DND-41 (cell line): ENCODE measurements around the gene NPAS2.

ENCODE experiments used
- ATAC-seq: fragments of 200-7000 bp; cut with Tn5 transposase; 3 replicates; pipeline ENCODE4 v1.9.1; 2021; ENCODE audit warnings: low read depth; ENCODE audit not compliant: insufficient read depth
- DNase-seq: peaks from one replicate; pipeline ENCODE4 v3.0.0-alpha.2; 2020
- H2AFZ ChIP-seq: 2 replicates; pipeline ENCODE4 v1.6.0; 2012; ENCODE audit warnings: low read depth, low read length
- H3K27ac ChIP-seq: 2 replicates; pipeline ENCODE4 v1.5.1; 2012; ENCODE audit warnings: low read length, inconsistent platforms
- H3K27me3 ChIP-seq: fragments of 200-600 bp; sonication (generic); 2 replicates; pipeline ENCODE4 v1.6.0; 2012; ENCODE audit warnings: low read length, mild to moderate bottlenecking, inconsistent platforms; ENCODE audit not compliant: insufficient read depth, poor library complexity
- H3K36me3 ChIP-seq: 2 replicates; pipeline ENCODE4 v1.5.1; 2012; ENCODE audit warnings: low read length, inconsistent platforms; ENCODE audit not compliant: insufficient read depth
- H3K4me1 ChIP-seq: 2 replicates; pipeline ENCODE4 v1.5.1; 2012; ENCODE audit warnings: mild to moderate bottlenecking, low read length; ENCODE audit not compliant: insufficient read depth
- H3K4me2 ChIP-seq: 2 replicates; pipeline ENCODE4 v1.6.0; 2012; ENCODE audit warnings: mild to moderate bottlenecking, moderate library complexity, low read length, inconsistent platforms; ENCODE audit not compliant: insufficient read depth
- H3K4me3 ChIP-seq, 2 experiments: fragments of 200-600 bp in 1 of 2; shearing (Covaris generic) in 1 of 2; 2 replicates each; pipeline ENCODE4 v1.5.1; 2012 to 2016; ENCODE audit warnings: inconsistent platforms in 2 of 2, low read length in 2 of 2, mild to moderate bottlenecking in 2 of 2, low read depth in 1 of 2, moderate library complexity in 1 of 2
- H3K79me2 ChIP-seq: 2 replicates; pipeline ENCODE4 v1.6.0; 2012; ENCODE audit warnings: low read length, inconsistent platforms; ENCODE audit not compliant: insufficient read depth
- H3K9ac ChIP-seq: 2 replicates; pipeline ENCODE4 v1.6.0; 2012; ENCODE audit warnings: low read depth, mild to moderate bottlenecking, inconsistent platforms, low read length, moderate library complexity
- H3K9me3 ChIP-seq: 2 replicates; pipeline ENCODE4 v1.5.1; 2012; ENCODE audit warnings: low read length, moderate library complexity, mild to moderate bottlenecking, inconsistent platforms; ENCODE audit not compliant: insufficient read depth, severe bottlenecking
- H4K20me1 ChIP-seq: 2 replicates; pipeline ENCODE4 v1.6.0; 2012; ENCODE audit warnings: low read length; ENCODE audit not compliant: insufficient read depth
- EZH2 ChIP-seq: IDR thresholded peaks from 3 replicates; pipeline ENCODE4 v1.6.1; 2012; ENCODE audit warnings: borderline replicate concordance, low read depth, mild to moderate bottlenecking, moderate library complexity, low read length, inconsistent platforms; ENCODE audit not compliant: severe bottlenecking
- TF ChIP-seq, protein P1 (sequence below): IDR thresholded peaks from 2 replicates; pipeline ENCODE4 v1.5.1; 2012; ENCODE audit warnings: borderline replicate concordance, low read length, moderate library complexity, mild to moderate bottlenecking; ENCODE audit not compliant: poor library complexity, severe bottlenecking; ENCODE audit errors: extremely low read depth

The NPAS2 gene

DNA sequence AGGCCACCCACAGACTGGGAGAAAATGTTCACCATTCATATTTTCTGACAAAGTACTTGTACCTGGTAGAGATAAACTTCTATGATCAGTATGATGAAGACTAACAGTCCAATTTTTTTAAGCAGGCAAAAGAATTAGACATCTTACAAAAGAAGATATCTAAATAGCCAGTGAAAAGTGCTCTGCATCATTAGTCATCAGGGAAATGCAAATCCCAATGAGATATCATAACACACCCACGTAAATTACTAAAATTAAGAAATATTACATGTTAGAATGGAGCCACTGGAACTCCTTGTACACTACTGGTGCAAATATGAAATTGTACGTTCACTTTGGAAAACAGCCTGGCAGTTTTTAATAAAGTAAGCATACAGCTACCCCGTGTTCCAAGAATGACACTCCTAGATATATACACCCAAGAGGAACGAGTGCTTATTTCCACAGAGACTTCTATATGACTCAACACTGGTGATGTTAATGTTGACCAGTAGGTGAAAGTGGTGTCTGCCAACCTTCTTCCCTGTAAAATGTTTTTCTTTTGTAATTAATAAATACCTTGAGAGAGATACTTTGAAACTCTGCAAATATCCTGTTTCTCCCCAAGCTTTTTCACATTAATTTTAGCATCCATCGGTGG is 80.3 kb downstream of the NPAS2 start:
- H2AFZ ChIP-seq, result no peak overlapping the region

DNA sequence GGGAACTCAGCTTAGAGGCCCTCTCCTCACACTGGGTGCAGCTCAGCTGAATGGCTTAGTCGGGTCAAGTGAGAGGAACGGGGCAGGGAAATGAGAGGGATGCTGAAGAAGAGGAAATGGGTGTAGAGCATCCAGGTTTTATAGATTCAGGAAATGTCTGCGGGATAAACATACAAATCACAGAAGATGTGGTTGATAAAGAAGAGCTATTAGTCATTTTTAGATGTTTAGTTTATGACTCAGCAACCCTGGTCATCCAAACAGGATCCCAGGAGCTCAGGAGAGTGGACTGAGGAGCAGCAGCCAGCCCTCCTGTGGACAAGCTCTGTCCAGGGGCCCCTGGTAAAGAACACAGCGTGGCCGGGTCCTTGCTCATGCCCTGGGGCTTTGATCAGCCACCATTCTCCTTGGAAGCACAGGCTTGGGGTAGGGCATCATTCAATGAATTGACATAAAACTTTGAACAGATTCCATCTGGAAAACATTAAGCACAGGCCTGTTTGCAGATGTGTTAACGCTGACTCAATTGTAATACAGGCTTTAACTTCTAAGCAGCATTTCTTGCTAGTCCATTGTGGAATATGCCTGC is 83.0 kb downstream of the NPAS2 start:
- Histone ChIP-seq H3K36me3 (no peaks in the 10 kb centered on the region), H3K27ac (no peak overlapping the region), H3K4me2 (no peak overlapping the region), H4K20me1 (no peaks in the 10 kb centered on the region), H3K4me1 (no peaks in the 10 kb centered on the region), H3K4me3 (no peak overlapping the region), H2AFZ (no peak overlapping the region), H3K9me3 (no peaks in the 10 kb centered on the region), H3K27me3 (peaks cover 2% of the 10 kb centered on the region), H3K9ac (no peak overlapping the region), H3K79me2 (no peaks in the 10 kb centered on the region)
- DNase-seq, result no peak
- ATAC-seq, result no peak
- TF ChIP-seq, protein P1, sequence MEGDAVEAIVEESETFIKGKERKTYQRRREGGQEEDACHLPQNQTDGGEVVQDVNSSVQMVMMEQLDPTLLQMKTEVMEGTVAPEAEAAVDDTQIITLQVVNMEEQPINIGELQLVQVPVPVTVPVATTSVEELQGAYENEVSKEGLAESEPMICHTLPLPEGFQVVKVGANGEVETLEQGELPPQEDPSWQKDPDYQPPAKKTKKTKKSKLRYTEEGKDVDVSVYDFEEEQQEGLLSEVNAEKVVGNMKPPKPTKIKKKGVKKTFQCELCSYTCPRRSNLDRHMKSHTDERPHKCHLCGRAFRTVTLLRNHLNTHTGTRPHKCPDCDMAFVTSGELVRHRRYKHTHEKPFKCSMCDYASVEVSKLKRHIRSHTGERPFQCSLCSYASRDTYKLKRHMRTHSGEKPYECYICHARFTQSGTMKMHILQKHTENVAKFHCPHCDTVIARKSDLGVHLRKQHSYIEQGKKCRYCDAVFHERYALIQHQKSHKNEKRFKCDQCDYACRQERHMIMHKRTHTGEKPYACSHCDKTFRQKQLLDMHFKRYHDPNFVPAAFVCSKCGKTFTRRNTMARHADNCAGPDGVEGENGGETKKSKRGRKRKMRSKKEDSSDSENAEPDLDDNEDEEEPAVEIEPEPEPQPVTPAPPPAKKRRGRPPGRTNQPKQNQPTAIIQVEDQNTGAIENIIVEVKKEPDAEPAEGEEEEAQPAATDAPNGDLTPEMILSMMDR, result no peak
- TF ChIP-seq EZH2, result no peak

More for the DNA sequence above, 80.3 kb downstream of the NPAS2 start:
- no peak overlapping the region for H3K9ac ChIP-seq
- H3K27ac ChIP-seq, result no peak overlapping the region
- no peak for TF ChIP-seq EZH2
- TF ChIP-seq, protein P1, result no peak
- no peak overlapping the region for H3K4me2 ChIP-seq
- no peak overlapping the region for H3K4me3 ChIP-seq
- peaks cover 2% of the 10 kb centered on the region for H3K27me3 ChIP-seq
- no peaks in the 10 kb centered on the region for H3K79me2 ChIP-seq
- no peaks in the 10 kb centered on the region for H3K36me3 ChIP-seq
- ATAC-seq (no peak), DNase-seq (no peak)
- H4K20me1 ChIP-seq, result no peaks in the 10 kb centered on the region
- H3K4me1 ChIP-seq, result no peaks in the 10 kb centered on the region
- no peaks in the 10 kb centered on the region for H3K9me3 ChIP-seq

- H3K27me3 ChIP-seq, result peaks cover 2% of the 10 kb centered on the region
- no peak for ATAC-seq
- H4K20me1 ChIP-seq, result no peaks in the 10 kb centered on the region
- H3K9me3 ChIP-seq, result no peaks in the 10 kb centered on the region
- no peak overlapping the region for H2AFZ ChIP-seq
- no peaks in the 10 kb centered on the region for H3K36me3 ChIP-seq
- no peak overlapping the region for H3K9ac ChIP-seq
- TF ChIP-seq, protein P1, result no peak
- no peak for TF ChIP-seq EZH2
- H3K4me1 ChIP-seq, result no peaks in the 10 kb centered on the region
- no peaks in the 10 kb centered on the region for H3K79me2 ChIP-seq
- no peak overlapping the region for H3K4me3 ChIP-seq
- H3K4me2 ChIP-seq, result no peak overlapping the region
- no peak overlapping the region for H3K27ac ChIP-seq
- DNase-seq, result no peak
These were observed 83.8 kb downstream of the NPAS2 start for GRCh38 chr2:100903534-100904258.
